ENCODE data around the gene SYTL3.

GRCh38 chr6:158780988-158781691 is 131.3 kb downstream of the SYTL3 start:
- TF ChIP-seq HDGF (IDR thresholded peaks at IDR 0.05), result no peak
- no peak for TF ChIP-seq AFF1 (IDR thresholded peaks at IDR 0.05; ENCODE audit: low read depth in 1 of 2, partially characterized antibody in 2 of 2)
- no peak for TF ChIP-seq RBM34 (IDR thresholded peaks at IDR 0.05; ENCODE audit: borderline replicate concordance, insufficient read depth, low read length)
- no peak for TF ChIP-seq CTCF (IDR thresholded peaks at IDR 0.05 in 2 of 3, conservative IDR thresholded peaks at IDR 0.05 in 1 of 3; ENCODE audit: insufficient read depth in 2 of 3, low read depth in 1 of 3, low read length in 3 of 3)
- no peak for TF ChIP-seq MYBL2 (IDR thresholded peaks at IDR 0.05; ENCODE audit: low read depth)
- no peak for TF ChIP-seq MYBL2 (CRISPR knock-in tag; IDR thresholded peaks at IDR 0.05; ENCODE audit: borderline replicate concordance)
- no peak for TF ChIP-seq PRPF4 (IDR thresholded peaks at IDR 0.05; ENCODE audit: insufficient read depth, low read depth, low read length, poor library complexity, severe bottlenecking)
- TF ChIP-seq BCLAF1 (IDR thresholded peaks at IDR 0.05; ENCODE audit: borderline replicate concordance in 1 of 2, control insufficient read depth in 1 of 2, low read depth in 2 of 2, low read length in 1 of 2), result no peak
- no peak for TF ChIP-seq YY1 (IDR thresholded peaks at IDR 0.05; ENCODE audit: borderline replicate concordance in 1 of 3, control insufficient read depth in 1 of 3, extremely low read depth in 1 of 3, insufficient read depth in 3 of 3, insufficient read length in 1 of 3, insufficient replicate concordance in 2 of 3, low read depth in 1 of 3, low read length in 2 of 3)
- no peak for TF ChIP-seq ZNF639 (CRISPR knock-in tag; conservative IDR thresholded peaks at IDR 0.05 in 1 of 2, IDR thresholded peaks at IDR 0.05 in 1 of 2)
- TF ChIP-seq TCF3 (CRISPR knock-in tag; IDR thresholded peaks at IDR 0.05), result no peak
- TF ChIP-seq ZBTB49 (CRISPR knock-in tag; IDR thresholded peaks at IDR 0.05; ENCODE audit: borderline replicate concordance), result no peak
- TF ChIP-seq HNRNPUL1 (IDR thresholded peaks at IDR 0.05; ENCODE audit: low read length), result no peak
- no peak for TF ChIP-seq DPF2 (IDR thresholded peaks at IDR 0.05)
- no peak for TF ChIP-seq CEBPB (tag; IDR thresholded peaks at IDR 0.05)

Measured in K562 (cell line).